ENCODE results near the gene GSG1L. TPM values are rescaled to one million over a fixed set of nuclear protein-coding genes. Genes with fewer than 3 reads are reported as not detected.

The GSG1L gene
- total RNA-seq, 5 donors from 2014 or later (not counting 1 experiment from before 2014, with no cell fraction given): not detected

- Histone ChIP-seq H3K27me3 (replicated peaks in 1 of 2; ENCODE audit: control insufficient read depth in 2 of 2, extremely low read depth in 1 of 2, insufficient read depth in 2 of 2, low read length in 1 of 2) (no peaks in the 10 kb centered on the region), H3K4me3 (ENCODE audit: control insufficient read depth in 1 of 2, extremely low read depth in 1 of 2, low read length in 1 of 2) (no peak overlapping the region), H3K9me3 (no peaks in the 10 kb centered on the region), H3K36me3 (ENCODE audit: control insufficient read depth in 2 of 2, extremely low read depth in 1 of 2, insufficient read depth in 1 of 2, low read length in 1 of 2) (peaks cover 9 to 23% of the 10 kb centered on the region in 2 donors), H3K4me1 (ENCODE audit: control insufficient read depth in 1 of 2, extremely low read depth in 1 of 2, insufficient read depth in 2 of 2, low read length in 2 of 2) (no peaks in the 10 kb centered on the region), H3K27ac (ENCODE audit: low read length) (no peak overlapping the region)
- Mint-ChIP-seq H3K27ac (no peak overlapping the region), H3K36me3 (peaks cover 32% of the 10 kb centered on the region), H3K4me1 (no peaks in the 10 kb centered on the region), H3K9me3 (no peaks in the 10 kb centered on the region), H3K27me3 (no peaks in the 10 kb centered on the region), H3K4me3 (no peak overlapping the region)
- ATAC-seq (replicated peaks in 1 of 4) (no peak), DNase-seq (no peak)
- ChIA-PET POLR2A (no interaction called here), CTCF (no interaction called here)
- WGBS (ENCODE audit: insufficient coverage): 91% methylated on average over 13 of the region's 17 CpGs
Measured at GRCh38 chr16:27770271-27771196, 293.0 kb downstream of the GSG1L start.

GRCh38 chr16:27769561-27770255 lies 293.8 kb downstream of the GSG1L start:
- Mint-ChIP-seq H3K27me3 (no peaks in the 10 kb centered on the region), H3K27ac (no peak overlapping the region), H3K9me3 (no peaks in the 10 kb centered on the region), H3K36me3 (peaks cover 38% of the 10 kb centered on the region), H3K4me3 (no peak overlapping the region), H3K4me1 (no peaks in the 10 kb centered on the region)
- DNase-seq (no peak), ATAC-seq (replicated peaks in 1 of 4) (no peak)
- H3K4me1 ChIP-seq (ENCODE audit: control insufficient read depth in 1 of 2, extremely low read depth in 1 of 2, insufficient read depth in 2 of 2, low read length in 2 of 2): no peaks in the 10 kb centered on the region
- no peaks in the 10 kb centered on the region for H3K9me3 ChIP-seq
- POLR2A ChIA-PET: no interaction called here
- 95% methylated on average over 25 of the region's 27 CpGs for WGBS (ENCODE audit: insufficient coverage)
- peaks cover 9 to 23% of the 10 kb centered on the region in 2 donors for H3K36me3 ChIP-seq (ENCODE audit: control insufficient read depth in 2 of 2, extremely low read depth in 1 of 2, insufficient read depth in 1 of 2, low read length in 1 of 2)
- no peak overlapping the region for H3K27ac ChIP-seq (ENCODE audit: low read length)
- no peak overlapping the region for H3K4me3 ChIP-seq (ENCODE audit: control insufficient read depth in 1 of 2, extremely low read depth in 1 of 2, low read length in 1 of 2)
- no peaks in the 10 kb centered on the region for H3K27me3 ChIP-seq (replicated peaks in 1 of 2; ENCODE audit: control insufficient read depth in 2 of 2, extremely low read depth in 1 of 2, insufficient read depth in 2 of 2, low read length in 1 of 2)
- CTCF ChIA-PET: no interaction called here

GRCh38 chr16:27768651-27769272 lies 294.8 kb downstream of the GSG1L start:
- H3K4me3 Mint-ChIP-seq: no peak overlapping the region
- peaks cover 45% of the 10 kb centered on the region for H3K36me3 Mint-ChIP-seq
- no peak for ATAC-seq (replicated peaks in 1 of 4)
- Histone ChIP-seq H3K27ac (ENCODE audit: low read length) (no peak overlapping the region), H3K4me1 (ENCODE audit: control insufficient read depth in 1 of 2, extremely low read depth in 1 of 2, insufficient read depth in 2 of 2, low read length in 2 of 2) (no peaks in the 10 kb centered on the region), H3K27me3 (replicated peaks in 1 of 2; ENCODE audit: control insufficient read depth in 2 of 2, extremely low read depth in 1 of 2, insufficient read depth in 2 of 2, low read length in 1 of 2) (no peaks in the 10 kb centered on the region), H3K36me3 (ENCODE audit: control insufficient read depth in 2 of 2, extremely low read depth in 1 of 2, insufficient read depth in 1 of 2, low read length in 1 of 2) (peaks cover 9 to 23% of the 10 kb centered on the region in 2 donors), H3K4me3 (ENCODE audit: control insufficient read depth in 1 of 2, extremely low read depth in 1 of 2, low read length in 1 of 2) (no peak overlapping the region), H3K9me3 (no peaks in the 10 kb centered on the region)
- H3K27me3 Mint-ChIP-seq: no peaks in the 10 kb centered on the region
- WGBS (ENCODE audit: insufficient coverage): 84% methylated on average over 5 of the region's 8 CpGs
- ChIA-PET POLR2A (no interaction called here), CTCF (no interaction called here)
- no peak for DNase-seq
- no peak overlapping the region for H3K27ac Mint-ChIP-seq
- no peaks in the 10 kb centered on the region for H3K9me3 Mint-ChIP-seq
- H3K4me1 Mint-ChIP-seq: no peaks in the 10 kb centered on the region

- Mint-ChIP-seq H3K27me3 (no peaks in the 10 kb centered on the region), H3K4me1 (no peaks in the 10 kb centered on the region), H3K27ac (no peak overlapping the region), H3K9me3 (no peaks in the 10 kb centered on the region), H3K36me3 (peaks cover 45% of the 10 kb centered on the region), H3K4me3 (no peak overlapping the region)
- DNase-seq (no peak), ATAC-seq (replicated peaks in 1 of 4) (no peak)
- peaks cover 9 to 23% of the 10 kb centered on the region in 2 donors for H3K36me3 ChIP-seq (ENCODE audit: control insufficient read depth in 2 of 2, extremely low read depth in 1 of 2, insufficient read depth in 1 of 2, low read length in 1 of 2)
- WGBS (ENCODE audit: insufficient coverage): 100% methylated on average over 1 of the region's 5 CpGs
- no peak overlapping the region for H3K4me3 ChIP-seq (ENCODE audit: control insufficient read depth in 1 of 2, extremely low read depth in 1 of 2, low read length in 1 of 2)
- no peaks in the 10 kb centered on the region for H3K27me3 ChIP-seq (replicated peaks in 1 of 2; ENCODE audit: control insufficient read depth in 2 of 2, extremely low read depth in 1 of 2, insufficient read depth in 2 of 2, low read length in 1 of 2)
- H3K27ac ChIP-seq (ENCODE audit: low read length): no peak overlapping the region
- POLR2A ChIA-PET: no interaction called here
- H3K9me3 ChIP-seq: no peaks in the 10 kb centered on the region
- CTCF ChIA-PET: no interaction called here
- H3K4me1 ChIP-seq (ENCODE audit: control insufficient read depth in 1 of 2, extremely low read depth in 1 of 2, insufficient read depth in 2 of 2, low read length in 2 of 2): no peaks in the 10 kb centered on the region
Measured at GRCh38 chr16:27767971-27768591, 295.4 kb downstream of the GSG1L start.

- no peaks in the 10 kb centered on the region for H3K27me3 Mint-ChIP-seq
- no peaks in the 10 kb centered on the region for H3K9me3 Mint-ChIP-seq
- peaks cover 9 to 25% of the 10 kb centered on the region in 2 donors for H3K36me3 ChIP-seq (ENCODE audit: control insufficient read depth in 2 of 2, extremely low read depth in 1 of 2, insufficient read depth in 1 of 2, low read length in 1 of 2)
- CTCF ChIA-PET: no interaction called here
- POLR2A ChIA-PET: no interaction called here
- no peak overlapping the region for H3K4me3 Mint-ChIP-seq
- no peak for DNase-seq
- no peaks in the 10 kb centered on the region for H3K27me3 ChIP-seq (replicated peaks in 1 of 2; ENCODE audit: control insufficient read depth in 2 of 2, extremely low read depth in 1 of 2, insufficient read depth in 2 of 2, low read length in 1 of 2)
- no peak overlapping the region for H3K4me3 ChIP-seq (ENCODE audit: control insufficient read depth in 1 of 2, extremely low read depth in 1 of 2, low read length in 1 of 2)
- no peaks in the 10 kb centered on the region for H3K4me1 ChIP-seq (ENCODE audit: control insufficient read depth in 1 of 2, extremely low read depth in 1 of 2, insufficient read depth in 2 of 2, low read length in 2 of 2)
- no peak overlapping the region for H3K27ac Mint-ChIP-seq
- H3K9me3 ChIP-seq: no peaks in the 10 kb centered on the region
- no peak overlapping the region for H3K27ac ChIP-seq (ENCODE audit: low read length)
- no peak for ATAC-seq (replicated peaks in 1 of 4)
- no peaks in the 10 kb centered on the region for H3K4me1 Mint-ChIP-seq
- peaks cover 54% of the 10 kb centered on the region for H3K36me3 Mint-ChIP-seq
- 96% methylated on average over 5 of the region's 7 CpGs for WGBS (ENCODE audit: insufficient coverage)
Measured at GRCh38 chr16:27767081-27767480, 296.4 kb downstream of the GSG1L start.

- Mint-ChIP-seq H3K4me3 (no peak overlapping the region), H3K27me3 (no peaks in the 10 kb centered on the region), H3K4me1 (no peaks in the 10 kb centered on the region), H3K9me3 (no peaks in the 10 kb centered on the region), H3K36me3 (peaks cover 58% of the 10 kb centered on the region), H3K27ac (no peak overlapping the region)
- no peak overlapping the region for H3K27ac ChIP-seq (ENCODE audit: low read length)
- no peak overlapping the region for H3K4me3 ChIP-seq (ENCODE audit: control insufficient read depth in 1 of 2, extremely low read depth in 1 of 2, low read length in 1 of 2)
- WGBS (ENCODE audit: insufficient coverage): 93% methylated on average over 20 of the region's 21 CpGs
- H3K9me3 ChIP-seq: no peaks in the 10 kb centered on the region
- H3K4me1 ChIP-seq (ENCODE audit: control insufficient read depth in 1 of 2, extremely low read depth in 1 of 2, insufficient read depth in 2 of 2, low read length in 2 of 2): no peaks in the 10 kb centered on the region
- peaks cover 5 to 30% of the 10 kb centered on the region in 2 donors for H3K36me3 ChIP-seq (ENCODE audit: control insufficient read depth in 2 of 2, extremely low read depth in 1 of 2, insufficient read depth in 1 of 2, low read length in 1 of 2)
- ChIA-PET POLR2A (no interaction called here), CTCF (no interaction called here)
- ATAC-seq (replicated peaks in 1 of 4) (no peak), DNase-seq (no peak)
- H3K27me3 ChIP-seq (replicated peaks in 1 of 2; ENCODE audit: control insufficient read depth in 2 of 2, extremely low read depth in 1 of 2, insufficient read depth in 2 of 2, low read length in 1 of 2): no peaks in the 10 kb centered on the region
Measured at GRCh38 chr16:27766236-27766925, 297.1 kb downstream of the GSG1L start.
